Activated CD4-positive, alpha-beta memory T cell treated with anti-CD3 and anti-CD28 coated beads for 36 hours (primary cell): ENCODE data around the gene PPT2. TPM values are rescaled to one million over a fixed set of nuclear protein-coding genes. Genes with fewer than 3 reads are reported as not detected.

Source experiments
- CTCF ChIA-PET: fragments of 350-600 bp; sonication (Branson Sonifier 250); formaldehyde crosslinking; loops from one replicate; lab custom pipeline; 2021; ENCODE audit warnings: antibody characterized with exemption, inconsistent platforms; lab: Charles Lee
- POLR2A ChIA-PET: fragments of 350-600 bp; sonication (Branson Sonifier 250); formaldehyde crosslinking; loops from one replicate; lab custom pipeline; 2021; ENCODE audit warnings: antibody characterized with exemption; lab: Charles Lee
- DNase-seq: peaks from one replicate; pipeline ENCODE4 v3.0.0-alpha.2; 2020
- H3K27ac Mint-ChIP-seq: one replicate; pipeline ENCODE4 v1.8.0; 2021; ENCODE audit warnings: mixed read lengths
- H3K27me3 Mint-ChIP-seq: one replicate; pipeline ENCODE4 v1.8.0; 2021; ENCODE audit warnings: mixed read lengths
- H3K36me3 Mint-ChIP-seq: one replicate; pipeline ENCODE4 v1.8.0; 2021; ENCODE audit warnings: mixed read lengths
- H3K4me1 Mint-ChIP-seq: one replicate; pipeline ENCODE4 v1.8.0; 2021; ENCODE audit warnings: low read depth, mixed read lengths
- H3K4me3 Mint-ChIP-seq: one replicate; pipeline ENCODE4 v1.8.0; 2021; ENCODE audit warnings: mild to moderate bottlenecking, mixed read lengths
- H3K9me3 Mint-ChIP-seq: one replicate; pipeline ENCODE4 v1.8.0; 2021; ENCODE audit warnings: mixed read lengths
- intact Hi-C: fragments of 100-400 bp; cut with micrococcal nuclease; formaldehyde crosslinking; loops from one replicate; pipeline ENCODE4 v1.15.1; 2023
- total RNA-seq, 2 experiments: library from RNA; stranded (reverse); gene quantifications; one replicate each; pipeline ENCODE4 v1.2.3, GENCODE V29; 2021

PPT2 gene
- total RNA-seq, 2 experiments from 2014 or later = 9.5 to 9.9 TPM

DNA sequence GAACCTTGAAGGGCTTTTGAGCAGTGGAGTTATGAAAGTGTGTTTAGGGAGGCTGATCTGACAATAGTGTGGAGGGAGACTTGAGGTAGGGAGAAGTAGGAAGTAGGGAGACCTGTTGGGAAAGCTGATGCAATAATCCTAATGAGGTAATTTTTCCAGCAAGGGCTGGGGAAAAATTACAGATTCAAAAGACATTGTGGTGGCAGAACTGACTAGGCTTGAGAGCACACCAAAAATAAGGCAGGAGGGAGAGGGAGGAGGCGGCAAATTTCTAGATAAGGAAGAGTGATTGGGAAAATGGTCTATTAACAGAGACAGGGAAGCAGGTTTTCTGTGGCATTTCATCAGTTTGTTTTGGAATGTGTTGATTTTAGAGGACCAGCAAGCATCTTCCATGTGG is 7.7 kb upstream of the PPT2 start:
- Mint-ChIP-seq H3K27me3 (peaks cover 29% of the 10 kb centered on the region), H3K4me3 (no peak overlapping the region), H3K27ac (no peak overlapping the region), H3K9me3 (no peaks in the 10 kb centered on the region), H3K36me3 (no peaks in the 10 kb centered on the region), H3K4me1 (peaks cover 15% of the 10 kb centered on the region)
- no peak for DNase-seq
- ChIA-PET POLR2A (interaction anchor here (0.5 kb wide), 1 partner anchor 48 kb away, joined by 3 read pairs; no protein-coding TSS in a partner anchor), CTCF (no interaction called here)
- intact Hi-C loops = no loop called here

DNA sequence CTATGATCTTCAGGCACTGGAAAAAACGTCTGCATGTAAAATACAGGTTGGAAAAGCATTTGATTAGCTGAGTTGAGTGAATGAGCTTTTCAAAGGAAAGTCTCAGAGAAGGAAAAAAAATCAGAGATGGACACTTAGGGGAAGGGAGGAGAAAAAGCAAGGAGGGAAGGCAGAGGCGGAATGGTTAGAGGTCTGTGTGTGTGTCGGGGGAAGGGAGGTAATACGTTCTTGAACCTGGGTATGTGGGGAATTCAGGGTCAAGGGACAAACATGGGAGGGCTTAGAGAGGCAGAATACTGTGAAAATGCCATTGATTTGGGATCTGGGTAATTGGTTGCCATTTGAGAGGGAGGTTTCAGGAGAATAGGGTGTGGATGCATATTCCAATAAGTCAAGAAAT is 7.3 kb upstream of the PPT2 start:
- H3K27me3 Mint-ChIP-seq = peaks cover 30% of the 10 kb centered on the region
- ChIA-PET POLR2A (interaction anchor here (0.5 kb wide), 1 partner anchor 48 kb away, joined by 3 read pairs; no protein-coding TSS in a partner anchor), CTCF (no interaction called here)
- no peaks in the 10 kb centered on the region for H3K36me3 Mint-ChIP-seq
- intact Hi-C loops = no loop called here
- no peak overlapping the region for H3K4me3 Mint-ChIP-seq
- no peaks in the 10 kb centered on the region for H3K9me3 Mint-ChIP-seq
- no peak for DNase-seq
- peaks cover 17% of the 10 kb centered on the region for H3K4me1 Mint-ChIP-seq
- no peak overlapping the region for H3K27ac Mint-ChIP-seq

GRCh38 chr6:32147401-32148132 is 6.4 kb upstream of the PPT2 start:
- Mint-ChIP-seq H3K4me3 (no peak overlapping the region), H3K9me3 (no peaks in the 10 kb centered on the region), H3K27me3 (peaks cover 30% of the 10 kb centered on the region), H3K36me3 (no peaks in the 10 kb centered on the region), H3K4me1 (peaks cover 20% of the 10 kb centered on the region), H3K27ac (no peak overlapping the region)
- DNase-seq = no peak
- CTCF ChIA-PET = interaction anchor here (0.7 to 1.5 kb wide), 3 partner anchors 19 to 98 kb away, joined by 3 to 4 read pairs (median 4); no protein-coding TSS in a partner anchor
- POLR2A ChIA-PET = interaction anchor here (1.5 kb wide), 1 partner anchor 45 kb away, joined by 3 read pairs; no protein-coding TSS in a partner anchor
- intact Hi-C loops = loop anchor here (1.0 to 2.0 kb wide), 2 partner anchors 19 to 47 kb away; partner anchors contain the start of gene ATF6B

GRCh38 chr6:32148289-32149091 is 5.5 kb upstream of the PPT2 start:
- Mint-ChIP-seq H3K9me3 (no peaks in the 10 kb centered on the region), H3K4me3 (peak overlapping the region; percentile 76), H3K27me3 (peaks cover 30% of the 10 kb centered on the region), H3K36me3 (no peaks in the 10 kb centered on the region), H3K4me1 (peaks cover 28% of the 10 kb centered on the region), H3K27ac (no peak overlapping the region)
- CTCF ChIA-PET = interaction anchor here (0.7 to 1.5 kb wide), 5 partner anchors 10 to 97 kb away, joined by 3 to 5 read pairs (median 4); no protein-coding TSS in a partner anchor
- POLR2A ChIA-PET = interaction anchor here (1.5 kb wide), 1 partner anchor 44 kb away, joined by 3 read pairs; no protein-coding TSS in a partner anchor
- DNase-seq = peak; percentile 87
- intact Hi-C loops = loop anchor here (1.0 to 2.0 kb wide), 2 partner anchors 20 to 46 kb away; partner anchors contain the start of gene ATF6B

- peaks cover 30% of the 10 kb centered on the region for H3K27me3 Mint-ChIP-seq
- intact Hi-C loops = loop anchor here (2.0 kb wide), 1 partner anchor 46 kb away; no protein-coding TSS in a partner anchor
- peaks cover 29% of the 10 kb centered on the region for H3K4me1 Mint-ChIP-seq
- no peak overlapping the region for H3K27ac Mint-ChIP-seq
- ChIA-PET POLR2A (interaction anchor here (1.5 kb wide), 1 partner anchor 44 kb away, joined by 3 read pairs; no protein-coding TSS in a partner anchor), CTCF (interaction anchor here (0.9 to 1.5 kb wide), 3 partner anchors 10 to 46 kb away, joined by 3 to 5 read pairs (median 4); no protein-coding TSS in a partner anchor)
- peaks cover 3% of the 10 kb centered on the region for H3K36me3 Mint-ChIP-seq
- peak overlapping the region; percentile 76 for H3K4me3 Mint-ChIP-seq
- H3K9me3 Mint-ChIP-seq = no peaks in the 10 kb centered on the region
- DNase-seq = peak; percentile 22
These were observed 4.7 kb upstream of the PPT2 start for GRCh38 chr6:32149092-32149755.

- no peak for DNase-seq
- H3K4me1 Mint-ChIP-seq = peaks cover 37% of the 10 kb centered on the region
- peaks cover 3% of the 10 kb centered on the region for H3K36me3 Mint-ChIP-seq
- H3K27ac Mint-ChIP-seq = peak overlapping the region; percentile 26
- no peaks in the 10 kb centered on the region for H3K9me3 Mint-ChIP-seq
- ChIA-PET CTCF (no interaction called here), POLR2A (no interaction called here)
- H3K27me3 Mint-ChIP-seq = peaks cover 30% of the 10 kb centered on the region
- intact Hi-C loops = loop anchor here (2.0 kb wide), 1 partner anchor 45 kb away; no protein-coding TSS in a partner anchor
- no peak overlapping the region for H3K4me3 Mint-ChIP-seq
These were observed 3.7 kb upstream of the PPT2 start for GRCh38 chr6:32149932-32150870.

DNA sequence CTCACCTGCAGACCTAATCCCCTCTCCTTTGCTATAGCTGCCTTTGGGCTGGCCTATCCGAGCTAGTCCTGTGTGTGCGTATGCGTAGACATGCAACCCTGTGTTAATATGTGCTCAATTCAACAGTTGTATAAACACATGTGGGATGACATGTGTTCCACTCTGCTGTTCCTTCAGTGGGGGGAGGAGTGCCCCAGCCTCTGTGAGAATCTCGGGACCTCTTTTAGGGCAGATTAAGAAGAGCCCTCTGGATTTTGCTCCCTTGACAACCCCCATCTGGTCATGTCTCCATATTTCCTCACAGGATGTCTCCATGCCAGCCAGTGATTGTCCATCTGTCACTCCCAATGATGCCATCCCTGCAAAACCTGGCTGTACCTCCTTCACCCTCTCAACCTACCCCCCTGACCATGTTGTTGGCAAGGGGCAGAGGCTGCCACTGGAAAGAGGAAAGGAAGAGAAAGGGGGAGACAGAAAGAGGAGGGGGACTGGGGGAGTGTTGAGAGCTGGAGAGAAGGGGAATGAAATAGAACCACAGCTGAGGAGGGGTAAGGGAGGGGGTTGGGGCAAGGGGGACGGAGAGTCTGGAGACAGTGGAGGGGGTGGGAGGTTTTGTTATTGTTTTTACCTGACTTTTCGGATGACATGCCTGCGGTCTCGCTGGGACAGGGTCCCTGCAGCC is 2.6 kb upstream of the PPT2 start:
- Mint-ChIP-seq H3K4me1 (peaks cover 41% of the 10 kb centered on the region), H3K4me3 (no peak overlapping the region), H3K9me3 (no peaks in the 10 kb centered on the region), H3K27me3 (peaks cover 30% of the 10 kb centered on the region), H3K36me3 (peaks cover 3% of the 10 kb centered on the region), H3K27ac (no peak overlapping the region)
- CTCF ChIA-PET = interaction anchor here (1.7 to 1.8 kb wide), 2 partner anchors 33 to 44 kb away, joined by 6 to 7 read pairs; no protein-coding TSS in a partner anchor
- POLR2A ChIA-PET = interaction anchor here (0.6 kb wide), 1 partner anchor 46 kb away, joined by 3 read pairs; no protein-coding TSS in a partner anchor
- no peak for DNase-seq
- intact Hi-C loops = no loop called here

GRCh38 chr6:32151863-32152768 is 1.8 kb upstream of the PPT2 start, which contains the start of gene PRRT1:
PRRT1 (minus strand) TSS chr6:32151939; CDS start chr6:32151827, 112 bp downstream.
- no peak within 1 kb of the TSS for H3K4me3 Mint-ChIP-seq
- peaks cover 41% of the 10 kb centered on the region for H3K4me1 Mint-ChIP-seq
- intact Hi-C loops = no loop called here
- no peak for DNase-seq
- no peak within 1 kb of the TSS for H3K27ac Mint-ChIP-seq
- no peaks in the 10 kb centered on the region for H3K9me3 Mint-ChIP-seq
- peaks cover 30% of the 10 kb centered on the region for H3K27me3 Mint-ChIP-seq
- ChIA-PET POLR2A (interaction anchor here (0.6 kb wide), 1 partner anchor 17 kb away, joined by 3 read pairs; no protein-coding TSS in a partner anchor), CTCF (interaction anchor here (1.7 to 1.8 kb wide), 2 partner anchors 33 to 43 kb away, joined by 6 to 7 read pairs; no protein-coding TSS in a partner anchor)
- peaks cover 3% of the 10 kb centered on the region for H3K36me3 Mint-ChIP-seq

- CTCF ChIA-PET = interaction anchor here (1.7 to 1.8 kb wide), 2 partner anchors 34 to 42 kb away, joined by 6 to 7 read pairs; no protein-coding TSS in a partner anchor
- no peak overlapping the region for H3K27ac Mint-ChIP-seq
- POLR2A ChIA-PET = interaction anchor here (0.6 kb wide), 1 partner anchor 18 kb away, joined by 3 read pairs; no protein-coding TSS in a partner anchor
- no peak for DNase-seq
- intact Hi-C loops = no loop called here
- peak overlapping the region; percentile 98 for H3K4me3 Mint-ChIP-seq
- H3K9me3 Mint-ChIP-seq = no peaks in the 10 kb centered on the region
- H3K4me1 Mint-ChIP-seq = peaks cover 41% of the 10 kb centered on the region
- H3K36me3 Mint-ChIP-seq = peaks cover 10% of the 10 kb centered on the region
- H3K27me3 Mint-ChIP-seq = peaks cover 24% of the 10 kb centered on the region
These were observed 975 bp upstream of the PPT2 start for GRCh38 chr6:32152769-32153563.
